PC-3 (cell line): ENCODE results near the gene TPM4.

Source experiments
- EZH2phosphoT487 ChIP-seq: fragments of 300-600 bp; sonication (generic); IDR thresholded peaks from 2 replicates; pipeline ENCODE4 v1.6.1; 2018; ENCODE audit warnings: mild to moderate bottlenecking, antibody characterized with exemption, low read length, borderline replicate concordance
- TF ChIP-seq, protein P1 (sequence below): fragments of 300-600 bp; sonication (generic); conservative IDR thresholded peaks from 2 replicates; pipeline ENCODE4 v1.5.1; 2017; ENCODE audit warnings: antibody characterized with exemption, low read depth, mild to moderate bottlenecking, low read length

- TF ChIP-seq, protein P1, sequence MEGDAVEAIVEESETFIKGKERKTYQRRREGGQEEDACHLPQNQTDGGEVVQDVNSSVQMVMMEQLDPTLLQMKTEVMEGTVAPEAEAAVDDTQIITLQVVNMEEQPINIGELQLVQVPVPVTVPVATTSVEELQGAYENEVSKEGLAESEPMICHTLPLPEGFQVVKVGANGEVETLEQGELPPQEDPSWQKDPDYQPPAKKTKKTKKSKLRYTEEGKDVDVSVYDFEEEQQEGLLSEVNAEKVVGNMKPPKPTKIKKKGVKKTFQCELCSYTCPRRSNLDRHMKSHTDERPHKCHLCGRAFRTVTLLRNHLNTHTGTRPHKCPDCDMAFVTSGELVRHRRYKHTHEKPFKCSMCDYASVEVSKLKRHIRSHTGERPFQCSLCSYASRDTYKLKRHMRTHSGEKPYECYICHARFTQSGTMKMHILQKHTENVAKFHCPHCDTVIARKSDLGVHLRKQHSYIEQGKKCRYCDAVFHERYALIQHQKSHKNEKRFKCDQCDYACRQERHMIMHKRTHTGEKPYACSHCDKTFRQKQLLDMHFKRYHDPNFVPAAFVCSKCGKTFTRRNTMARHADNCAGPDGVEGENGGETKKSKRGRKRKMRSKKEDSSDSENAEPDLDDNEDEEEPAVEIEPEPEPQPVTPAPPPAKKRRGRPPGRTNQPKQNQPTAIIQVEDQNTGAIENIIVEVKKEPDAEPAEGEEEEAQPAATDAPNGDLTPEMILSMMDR: no peak
- TF ChIP-seq EZH2phosphoT487: no peak
These were observed 44.8 kb downstream of the TPM4 start for GRCh38 chr19:16121141-16121540.
